MM.1S (cell line): ENCODE measurements around the gene NRP2.

Experiments
- CTCF ChIP-seq: fragments of 300-600 bp; sonication (generic); IDR thresholded peaks from 2 replicates; pipeline ENCODE4 v1.5.1; 2016; ENCODE audit warnings: antibody characterized with exemption, low read length, mixed read lengths
- EZH2 ChIP-seq: fragments of 300-600 bp; sonication (generic); optimal IDR thresholded peaks from 2 replicates; pipeline ENCODE3; 2017; ENCODE audit warnings: low read depth, mild to moderate bottlenecking, antibody characterized with exemption, low read length, mixed read lengths

- TF ChIP-seq CTCF, result no peak
- TF ChIP-seq EZH2, result no peak
Observed at GRCh38 chr2:205744074-205744591, 61.8 kb downstream of the NRP2 start.
